ENCODE measurements around the gene LGALSL.

LGALSL gene

GRCh38 chr2:64501946-64502345, 48.0 kb downstream of the LGALSL start:
- no peak for DNase-seq

GRCh38 chr2:64502860-64503259, 48.9 kb downstream of the LGALSL start:
- DNase-seq: no peak

- no peak for DNase-seq
These were observed 51.1 kb downstream of the LGALSL start for GRCh38 chr2:64504774-64505720.

DNA sequence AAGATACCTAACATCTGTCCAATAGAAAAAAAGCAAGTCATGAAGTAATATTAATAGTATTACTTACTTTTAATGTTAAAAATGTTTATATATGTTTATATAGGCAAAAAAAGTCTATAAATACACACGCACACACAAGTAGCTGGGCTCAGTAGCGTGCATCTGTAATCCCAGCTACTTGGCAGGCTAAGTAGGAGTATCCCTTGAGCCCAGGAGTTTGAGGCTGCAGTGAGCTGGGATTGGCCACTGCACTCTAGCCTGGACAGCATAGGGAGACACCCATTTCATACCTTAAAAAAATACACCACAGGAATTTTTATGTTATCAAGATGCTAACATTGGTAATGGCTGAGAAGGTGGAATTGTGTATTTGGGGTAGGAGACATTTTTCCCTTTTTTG, 52.7 kb downstream of the LGALSL start:
- DNase-seq: no peak

Data from NCI-H524 treated with DMSO at 0.1 percent for 48 hours (cell line).